Activated CD4-positive, alpha-beta T cell treated with anti-CD3 and anti-CD28 coated beads, Interleukin-2, amount 50 U/mL, for 48 hours (primary cell): ENCODE results near the gene IL6.
"Not testable (repeated sequence)": the region's sequence is repeated elsewhere in the genome, so short reads cannot be mapped to it uniquely, and the experiment has no call there.

Experiments used
- DNase-seq, 2 experiments: peaks; one replicate each; pipeline ENCODE4 v3.0.0-alpha.2; 2020

The IL6 gene

DNA sequence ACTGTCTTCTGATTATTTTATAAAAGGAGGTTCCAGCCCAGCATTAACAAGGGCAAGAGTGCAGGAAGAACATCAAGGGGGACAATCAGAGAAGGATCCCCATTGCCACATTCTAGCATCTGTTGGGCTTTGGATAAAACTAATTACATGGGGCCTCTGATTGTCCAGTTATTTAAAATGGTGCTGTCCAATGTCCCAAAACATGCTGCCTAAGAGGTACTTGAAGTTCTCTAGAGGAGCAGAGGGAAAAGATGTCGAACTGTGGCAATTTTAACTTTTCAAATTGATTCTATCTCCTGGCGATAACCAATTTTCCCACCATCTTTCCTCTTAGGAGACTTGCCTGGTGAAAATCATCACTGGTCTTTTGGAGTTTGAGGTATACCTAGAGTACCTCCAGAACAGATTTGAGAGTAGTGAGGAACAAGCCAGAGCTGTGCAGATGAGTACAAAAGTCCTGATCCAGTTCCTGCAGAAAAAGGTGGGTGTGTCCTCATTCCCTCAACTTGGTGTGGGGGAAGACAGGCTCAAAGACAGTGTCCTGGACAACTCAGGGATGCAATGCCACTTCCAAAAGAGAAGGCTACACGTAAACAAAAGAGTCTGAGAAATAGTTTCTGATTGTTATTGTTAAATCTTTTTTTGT lies 2.3 kb downstream of the IL6 start:
- no peak for DNase-seq

DNA sequence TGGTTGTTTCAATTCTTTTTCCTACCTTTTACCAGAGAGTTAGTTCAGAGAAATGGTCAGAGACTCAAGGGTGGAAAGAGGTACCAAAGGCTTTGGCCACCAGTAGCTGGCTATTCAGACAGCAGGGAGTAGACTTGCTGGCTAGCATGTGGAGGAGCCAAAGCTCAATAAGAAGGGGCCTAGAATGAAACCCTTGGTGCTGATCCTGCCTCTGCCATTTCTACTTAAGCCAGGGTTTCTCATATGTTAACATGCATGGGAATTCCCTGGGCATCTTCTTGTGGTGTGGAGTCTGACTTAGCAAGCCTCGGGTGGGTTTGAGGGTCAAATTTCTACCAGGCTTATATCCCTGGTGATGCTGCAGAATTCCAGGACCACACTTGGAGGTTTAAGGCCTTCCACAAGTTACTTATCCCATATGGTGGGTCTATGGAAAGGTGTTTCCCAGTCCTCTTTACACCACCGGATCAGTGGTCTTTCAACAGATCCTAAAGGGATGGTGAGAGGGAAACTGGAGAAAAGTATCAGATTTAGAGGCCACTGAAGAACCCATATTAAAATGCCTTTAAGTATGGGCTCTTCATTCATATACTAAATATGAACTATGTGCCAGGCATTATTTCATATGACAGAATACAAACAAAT lies 3.2 kb downstream of the IL6 start:
- no peak for DNase-seq

DNA sequence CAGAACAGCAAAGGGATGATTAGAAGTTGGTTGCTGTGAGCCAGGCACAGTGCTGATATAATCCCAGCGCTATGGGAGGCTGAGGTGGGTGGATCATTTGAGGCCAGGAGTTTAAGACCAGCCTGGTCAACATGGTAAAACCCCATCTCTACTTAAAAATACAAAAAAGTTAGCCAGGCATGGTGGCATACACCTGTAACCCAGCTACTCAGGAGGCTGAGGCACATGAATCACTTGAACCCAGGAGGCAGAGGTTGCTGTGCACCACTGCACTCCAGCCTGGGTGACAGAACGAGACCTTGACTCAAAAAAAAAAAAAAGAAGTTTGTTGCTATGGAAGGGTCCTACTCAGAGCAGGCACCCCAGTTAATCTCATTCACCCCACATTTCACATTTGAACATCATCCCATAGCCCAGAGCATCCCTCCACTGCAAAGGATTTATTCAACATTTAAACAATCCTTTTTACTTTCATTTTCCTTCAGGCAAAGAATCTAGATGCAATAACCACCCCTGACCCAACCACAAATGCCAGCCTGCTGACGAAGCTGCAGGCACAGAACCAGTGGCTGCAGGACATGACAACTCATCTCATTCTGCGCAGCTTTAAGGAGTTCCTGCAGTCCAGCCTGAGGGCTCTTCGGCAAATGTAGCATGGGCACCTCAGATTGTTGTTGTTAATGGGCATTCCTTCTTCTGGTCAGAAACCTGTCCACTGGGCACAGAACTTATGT lies 4.1 kb downstream of the IL6 start:
- DNase-seq = no peak

DNA sequence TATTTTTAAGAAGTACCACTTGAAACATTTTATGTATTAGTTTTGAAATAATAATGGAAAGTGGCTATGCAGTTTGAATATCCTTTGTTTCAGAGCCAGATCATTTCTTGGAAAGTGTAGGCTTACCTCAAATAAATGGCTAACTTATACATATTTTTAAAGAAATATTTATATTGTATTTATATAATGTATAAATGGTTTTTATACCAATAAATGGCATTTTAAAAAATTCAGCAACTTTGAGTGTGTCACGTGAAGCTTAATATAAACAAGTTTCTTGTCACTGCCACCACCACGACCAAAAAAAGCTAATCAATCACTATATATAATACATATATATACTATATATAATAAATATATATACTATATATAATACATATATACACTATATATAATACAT lies 4.8 kb downstream of the IL6 start:
- no peak for DNase-seq

DNA sequence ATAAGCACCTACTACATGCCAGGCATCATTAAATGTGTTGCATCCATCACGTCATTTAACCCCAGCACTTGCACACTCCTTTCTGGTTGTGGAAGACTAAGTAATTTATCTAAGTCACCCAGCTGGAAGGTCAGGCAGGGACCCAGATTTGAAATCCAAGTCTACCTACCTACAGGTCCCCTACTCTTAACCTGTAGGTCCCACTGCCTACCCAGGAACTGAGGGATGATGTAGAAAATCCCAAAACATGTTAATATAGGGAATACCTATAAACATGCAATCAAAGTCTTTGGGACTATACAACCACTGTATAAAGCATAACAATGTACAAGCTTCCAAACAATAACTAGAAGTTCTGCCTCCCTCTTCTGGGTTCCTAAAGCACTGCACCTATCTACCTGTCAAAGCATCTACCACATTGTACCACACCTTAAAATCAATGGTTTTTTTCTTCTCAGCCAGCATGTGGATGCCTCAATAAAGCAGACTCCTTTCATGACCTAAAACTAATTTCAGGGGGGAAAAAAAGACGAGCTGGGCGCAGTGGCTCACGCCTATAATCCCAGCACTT lies 5.6 kb downstream of the IL6 start:
- no peak for DNase-seq

DNA sequence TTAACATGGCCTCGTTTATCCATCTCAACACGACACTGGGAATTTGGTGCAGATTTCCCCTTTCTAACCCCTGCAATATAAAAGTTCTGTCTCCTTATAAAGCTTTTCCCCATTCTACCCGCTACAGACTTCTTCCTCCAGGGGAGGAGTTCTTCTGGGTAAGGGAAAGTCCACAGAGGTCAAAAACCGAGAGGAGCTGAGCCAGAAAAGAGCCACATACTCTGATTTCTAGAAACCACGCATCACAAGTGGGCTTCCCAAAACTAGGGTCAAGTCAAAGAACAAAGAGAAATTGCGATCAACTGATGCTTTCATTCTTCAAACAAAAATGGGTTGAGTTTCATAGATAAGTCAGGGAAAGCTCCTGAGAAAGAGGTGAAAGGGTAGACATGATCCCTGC lies 6.8 kb downstream of the IL6 start:
- no peak for DNase-seq

DNA sequence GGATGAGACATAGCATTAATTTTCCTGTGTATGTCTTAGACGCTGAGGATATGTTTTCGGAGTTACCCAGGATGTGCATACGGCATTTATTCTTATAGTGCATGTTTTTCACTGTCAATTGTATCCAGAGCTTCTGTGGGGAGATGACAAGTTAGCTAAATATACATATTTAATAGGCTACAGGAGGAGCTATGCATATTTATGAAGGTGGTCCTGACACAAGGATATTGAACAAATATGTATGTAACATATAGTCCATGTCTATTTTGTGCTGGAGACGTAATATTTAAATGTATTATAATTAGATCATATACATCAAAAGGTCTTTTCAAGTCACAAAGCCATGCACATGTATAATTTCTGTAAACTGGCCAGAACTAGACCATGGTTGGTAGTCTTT lies 16.0 kb downstream of the IL6 start:
- DNase-seq = no peak

DNA sequence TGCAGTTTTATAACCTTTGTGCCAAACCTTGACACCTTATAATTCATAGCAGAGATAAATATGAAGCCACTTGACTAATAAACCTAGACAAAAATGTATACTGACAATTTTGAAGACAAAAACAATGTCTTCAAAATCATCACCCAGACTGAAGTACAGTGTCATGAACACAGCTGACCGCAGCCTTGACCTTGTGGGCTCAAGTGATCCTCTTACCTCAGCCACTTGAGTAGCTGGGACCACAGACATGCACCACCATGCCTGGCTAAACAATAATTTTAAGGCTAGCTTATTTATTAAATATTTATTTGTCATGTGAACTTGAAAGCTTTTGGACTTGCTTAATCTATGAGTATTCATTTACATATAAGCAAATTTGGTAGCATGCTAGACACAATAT lies 24.3 kb downstream of the IL6 start:
- DNase-seq = no peak

DNA sequence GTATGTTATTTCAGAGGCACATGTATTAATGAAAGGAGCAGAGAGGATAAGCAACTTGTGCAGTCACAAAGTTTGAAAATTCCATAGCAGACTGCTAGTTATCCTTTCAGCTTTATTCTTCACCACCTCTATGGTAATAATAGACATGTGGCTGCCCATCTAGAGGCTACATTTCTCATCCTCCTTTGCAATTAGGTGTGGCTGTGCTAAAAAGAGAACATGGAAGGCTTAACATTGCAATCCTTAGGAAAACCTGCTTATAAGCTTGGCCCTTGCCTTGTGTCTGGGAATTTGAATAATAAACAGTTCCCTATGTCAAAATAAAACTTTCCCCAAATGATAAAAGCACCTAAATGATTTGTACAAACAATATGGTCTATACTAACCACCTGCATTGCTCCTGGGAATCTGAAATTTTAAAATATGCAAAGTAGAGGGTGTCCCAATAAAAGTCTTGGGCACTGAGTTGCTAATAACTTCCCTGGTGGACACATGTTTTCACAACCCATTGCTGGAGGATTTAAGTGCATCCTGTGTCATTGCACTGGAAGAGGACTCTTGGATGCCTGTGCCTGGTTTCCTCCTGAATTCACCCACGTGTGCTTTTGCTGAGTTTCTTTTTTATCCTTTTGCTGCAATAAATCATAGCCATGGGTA lies 30.5 kb downstream of the IL6 start:
- no peak for DNase-seq

DNA sequence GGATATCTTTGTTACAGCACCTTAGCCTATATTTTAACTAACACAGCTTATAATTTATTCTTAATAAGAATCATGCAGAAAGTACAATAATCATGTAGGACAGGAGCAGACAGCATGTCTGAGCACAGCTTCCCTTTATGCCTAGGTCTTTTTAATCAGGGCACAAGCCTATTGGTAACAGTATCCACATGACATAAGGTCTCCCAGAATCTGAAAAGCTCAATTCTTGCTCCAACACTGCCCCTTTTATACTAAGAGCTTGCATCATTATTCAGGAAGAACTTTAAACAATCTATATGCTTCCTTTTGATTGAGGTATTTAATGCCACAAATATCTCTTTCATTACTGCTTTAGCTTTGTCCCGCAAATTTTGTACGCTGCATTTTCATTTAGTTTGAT lies 31.6 kb downstream of the IL6 start:
- no peak for DNase-seq

DNA sequence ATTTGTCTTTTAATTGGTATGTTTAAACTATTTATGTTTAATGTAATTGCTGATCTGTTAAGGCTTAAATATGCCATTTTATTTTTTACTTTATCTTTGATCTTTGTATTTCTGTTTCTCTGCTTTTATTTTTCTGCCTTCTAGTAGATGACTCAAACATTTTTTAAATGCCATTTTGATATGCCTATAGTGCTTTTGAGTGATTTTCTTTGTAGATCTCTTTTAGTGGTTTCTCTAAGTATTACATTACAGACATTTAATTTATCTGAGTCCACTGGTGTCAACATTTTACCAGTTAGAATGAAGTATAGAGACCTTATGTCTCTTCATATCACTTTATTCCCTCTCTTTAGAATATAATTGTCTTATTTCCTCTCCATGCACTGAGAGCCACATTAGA lies 32.7 kb downstream of the IL6 start:
- no peak for DNase-seq

DNA sequence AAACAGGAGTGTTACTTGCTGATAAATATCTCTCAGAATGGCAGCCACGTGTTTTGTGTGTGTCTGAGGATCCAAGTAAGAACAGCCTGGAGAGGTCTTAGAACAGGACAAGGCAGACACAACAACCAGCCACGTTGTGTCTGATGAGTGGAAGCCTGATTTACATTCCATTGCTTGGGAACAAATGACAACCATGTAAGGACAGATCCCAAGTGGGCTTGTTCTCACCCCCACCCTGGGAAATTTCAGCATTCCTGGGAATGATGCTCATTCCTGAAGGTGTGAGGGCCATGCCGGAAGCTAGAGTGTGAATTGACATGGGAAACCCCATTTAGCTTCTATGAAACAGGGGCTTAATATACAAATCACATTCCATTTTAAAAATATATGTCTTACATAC lies 35.9 kb downstream of the IL6 start:
- no peak for DNase-seq

DNA sequence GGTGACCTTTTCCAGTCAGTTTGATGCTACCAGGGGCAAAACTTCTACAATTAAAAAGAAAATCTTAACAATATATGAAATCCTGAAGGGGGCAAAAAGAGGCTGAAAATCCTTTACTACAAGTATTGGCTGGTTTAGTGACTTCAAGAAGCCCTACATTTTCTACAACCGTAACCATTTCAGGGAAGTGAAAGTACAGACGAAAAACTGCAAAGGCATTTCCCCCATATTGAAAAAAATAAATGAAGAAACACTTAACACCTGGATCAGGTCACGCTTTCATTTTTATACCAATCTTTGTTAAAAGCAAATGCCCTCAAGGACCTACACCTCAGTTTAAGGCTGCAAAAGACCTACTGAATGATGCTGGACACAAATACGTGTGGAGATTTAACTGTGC lies 38.6 kb downstream of the IL6 start:
- DNase-seq = no peak

DNA sequence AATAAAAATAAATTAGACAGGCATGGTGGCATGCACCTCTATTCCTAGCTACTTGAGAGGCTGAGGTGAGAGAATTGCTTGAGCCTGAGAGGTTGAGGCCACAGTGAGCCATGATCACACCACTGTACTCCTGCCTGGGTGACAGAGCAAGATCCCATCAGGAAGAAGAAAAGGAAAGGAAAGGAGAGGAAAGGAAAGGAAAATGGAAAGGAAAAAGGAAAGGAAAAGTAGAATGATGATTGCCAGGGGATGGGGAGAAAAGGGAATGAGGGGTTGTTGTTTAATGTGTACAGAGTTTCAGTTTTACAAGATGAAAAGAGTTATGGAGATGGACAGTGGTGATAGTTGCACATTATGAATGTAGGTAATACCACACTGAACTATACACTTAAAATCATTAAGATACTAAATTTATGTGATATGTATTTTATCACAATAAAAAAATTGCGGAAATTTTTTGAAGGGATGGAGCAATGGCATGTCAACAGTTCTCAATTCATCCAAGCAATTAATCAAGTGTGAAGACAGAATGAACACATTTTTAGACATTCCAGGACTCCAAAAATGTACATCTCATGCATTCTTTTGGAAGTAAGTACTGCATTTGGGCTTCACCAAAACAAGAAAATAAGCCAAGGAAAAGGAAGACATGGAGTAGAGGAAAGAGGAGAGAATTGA lies 44.3 kb downstream of the IL6 start:
- DNase-seq = no peak

DNA sequence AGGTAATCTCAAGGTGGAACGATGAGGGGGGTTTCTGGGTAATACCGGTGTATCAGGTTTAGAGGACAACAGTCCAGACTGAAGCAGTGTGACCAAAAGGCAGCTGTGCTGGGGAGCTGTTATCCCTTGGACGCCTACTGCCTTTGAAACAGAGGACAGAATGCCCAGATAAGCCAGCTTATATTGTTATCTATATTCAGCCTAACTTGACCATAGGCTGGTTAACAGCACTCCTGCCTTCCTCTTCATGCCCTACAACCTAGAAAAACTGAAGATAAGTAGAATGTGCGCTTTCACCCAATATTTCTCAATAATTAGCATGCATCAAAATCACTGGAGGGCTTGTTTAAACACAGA lies 44.9 kb downstream of the IL6 start:
- no peak for DNase-seq

DNA sequence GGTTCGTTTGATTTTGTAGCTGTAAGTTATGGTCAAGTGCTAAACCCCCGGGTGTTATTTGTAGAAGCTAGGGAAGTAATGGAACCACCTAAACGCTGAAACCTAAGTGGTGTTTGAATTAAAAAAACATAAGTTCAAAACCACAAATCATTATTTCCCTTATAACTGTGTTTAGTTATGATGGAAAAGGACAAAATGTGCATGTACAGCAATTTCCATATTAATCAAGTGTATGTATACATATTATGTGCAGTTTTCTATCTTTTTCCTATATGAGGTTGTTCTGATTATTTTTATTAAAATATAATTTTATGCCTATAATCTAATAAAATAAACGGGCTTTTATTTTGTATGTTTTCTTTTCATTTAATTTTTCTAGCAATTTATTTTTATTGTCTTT lies 45.9 kb downstream of the IL6 start:
- DNase-seq = no peak

DNA sequence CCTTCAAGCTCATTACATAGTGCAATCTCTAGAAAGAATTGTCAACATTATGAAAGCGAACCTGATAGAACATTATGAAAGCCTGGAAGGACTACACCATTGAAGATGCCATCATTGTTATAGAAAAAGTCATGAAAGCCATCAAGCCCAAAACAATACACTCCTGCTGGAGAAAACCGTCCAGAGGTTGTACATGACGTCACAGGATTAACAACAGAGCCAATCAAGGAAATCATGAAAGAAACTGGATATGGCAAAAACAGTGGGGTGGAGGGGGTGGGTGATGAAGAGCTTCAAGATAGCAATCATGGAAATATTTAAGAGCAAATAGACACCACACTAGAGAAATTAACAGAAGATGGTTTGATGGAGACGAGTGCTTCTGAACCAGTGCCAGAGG lies 50.0 kb downstream of the IL6 start:
- no peak for DNase-seq

DNA sequence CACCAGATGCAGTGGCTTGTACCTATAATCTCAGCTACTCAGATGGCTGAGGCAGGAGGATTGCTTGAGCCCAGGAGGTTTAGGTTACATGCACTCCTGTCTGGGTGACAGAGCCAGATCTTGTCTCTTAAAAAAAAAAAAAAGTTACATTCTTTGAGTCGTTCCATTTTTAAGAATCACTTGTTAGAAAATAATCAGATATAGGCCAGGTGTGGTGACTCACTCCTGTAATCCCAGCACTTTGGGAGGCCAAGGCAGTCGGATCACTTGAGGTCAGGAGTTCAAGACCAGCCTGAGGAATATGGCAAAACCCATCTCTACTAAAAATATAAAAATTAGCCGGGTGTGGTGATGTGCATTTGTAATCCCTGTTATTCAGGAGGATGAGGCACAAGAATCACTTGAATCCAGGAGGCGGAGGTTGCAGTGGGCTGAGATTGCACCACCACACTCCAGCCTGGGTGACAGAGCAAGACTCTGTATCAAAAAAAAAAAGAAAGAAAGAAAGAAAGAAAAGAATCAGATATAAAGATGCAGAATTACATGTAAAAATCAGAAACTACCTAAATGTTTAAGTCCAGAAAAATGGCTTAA lies 52.8 kb downstream of the IL6 start:
- not testable (repeated sequence) for DNase-seq

DNA sequence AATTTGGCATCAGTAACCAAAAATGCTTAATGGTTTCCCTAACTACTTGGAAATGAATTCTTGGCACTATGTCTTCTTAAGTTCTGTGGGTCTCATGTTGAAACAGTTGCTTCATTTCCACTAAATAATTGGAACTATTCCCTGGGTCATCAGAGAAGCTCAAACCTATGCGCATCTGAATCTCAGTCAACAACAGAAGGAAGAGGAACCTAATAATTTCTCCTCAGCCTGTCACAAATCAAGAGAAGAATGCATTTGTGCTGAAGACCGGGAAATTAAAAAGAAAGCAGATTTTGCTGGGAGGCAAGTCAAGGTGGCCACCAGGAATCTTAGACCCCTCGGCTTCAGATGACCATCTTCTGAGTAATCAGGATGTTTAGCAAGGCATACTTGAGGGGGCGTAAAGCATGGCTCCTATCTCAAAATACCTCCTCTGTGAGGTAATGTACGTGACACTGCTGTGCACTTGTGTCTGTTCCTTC lies 54.3 kb downstream of the IL6 start:
- DNase-seq = no peak
